ENCODE measurements around the gene CDCA5. TPM values are rescaled to one million over a fixed set of nuclear protein-coding genes. Genes with fewer than 3 reads are reported as not detected.

Gene CDCA5
- total RNA-seq, 4 donors from 2014 or later, result 0.56 to 2.8 (median 1.4) TPM; not detected in 1

DNA sequence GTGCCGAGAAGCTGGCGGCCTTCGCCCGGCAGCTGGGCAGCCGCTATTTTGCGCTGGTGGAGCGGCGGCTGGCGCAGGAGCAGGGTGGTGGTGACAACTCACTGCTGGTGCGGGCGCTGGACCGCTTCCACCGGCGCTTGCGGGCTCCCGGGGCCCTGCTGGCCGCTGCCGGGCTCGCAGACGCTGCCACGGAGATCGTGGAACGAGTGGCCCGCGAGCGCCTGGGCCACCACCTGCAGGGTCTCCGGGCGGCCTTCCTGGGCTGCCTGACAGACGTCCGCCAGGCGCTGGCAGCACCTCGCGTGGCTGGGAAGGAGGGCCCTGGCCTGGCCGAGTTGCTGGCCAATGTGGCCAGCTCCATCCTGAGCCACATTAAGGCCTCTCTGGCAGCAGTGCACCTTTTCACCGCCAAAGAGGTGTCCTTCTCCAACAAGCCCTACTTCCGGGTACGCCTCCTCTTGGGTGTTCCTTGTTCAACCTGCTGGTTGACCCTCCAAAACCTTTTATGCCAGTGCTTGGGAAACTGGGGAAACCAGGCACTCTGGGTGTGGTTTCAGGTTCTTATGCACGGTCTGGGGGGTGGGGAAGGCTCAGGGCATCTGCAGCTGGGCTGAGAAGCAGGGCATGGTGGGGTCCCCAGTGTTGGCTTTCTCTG lies 24.8 kb upstream of the CDCA5 start:
- TF ChIP-seq, protein P1, sequence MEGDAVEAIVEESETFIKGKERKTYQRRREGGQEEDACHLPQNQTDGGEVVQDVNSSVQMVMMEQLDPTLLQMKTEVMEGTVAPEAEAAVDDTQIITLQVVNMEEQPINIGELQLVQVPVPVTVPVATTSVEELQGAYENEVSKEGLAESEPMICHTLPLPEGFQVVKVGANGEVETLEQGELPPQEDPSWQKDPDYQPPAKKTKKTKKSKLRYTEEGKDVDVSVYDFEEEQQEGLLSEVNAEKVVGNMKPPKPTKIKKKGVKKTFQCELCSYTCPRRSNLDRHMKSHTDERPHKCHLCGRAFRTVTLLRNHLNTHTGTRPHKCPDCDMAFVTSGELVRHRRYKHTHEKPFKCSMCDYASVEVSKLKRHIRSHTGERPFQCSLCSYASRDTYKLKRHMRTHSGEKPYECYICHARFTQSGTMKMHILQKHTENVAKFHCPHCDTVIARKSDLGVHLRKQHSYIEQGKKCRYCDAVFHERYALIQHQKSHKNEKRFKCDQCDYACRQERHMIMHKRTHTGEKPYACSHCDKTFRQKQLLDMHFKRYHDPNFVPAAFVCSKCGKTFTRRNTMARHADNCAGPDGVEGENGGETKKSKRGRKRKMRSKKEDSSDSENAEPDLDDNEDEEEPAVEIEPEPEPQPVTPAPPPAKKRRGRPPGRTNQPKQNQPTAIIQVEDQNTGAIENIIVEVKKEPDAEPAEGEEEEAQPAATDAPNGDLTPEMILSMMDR (IDR thresholded peaks at IDR 0.05), result no peak
- ATAC-seq (ENCODE audit: low FRiP score), result no peak
- no peak for DNase-seq (ENCODE audit: low spot score)

DNA sequence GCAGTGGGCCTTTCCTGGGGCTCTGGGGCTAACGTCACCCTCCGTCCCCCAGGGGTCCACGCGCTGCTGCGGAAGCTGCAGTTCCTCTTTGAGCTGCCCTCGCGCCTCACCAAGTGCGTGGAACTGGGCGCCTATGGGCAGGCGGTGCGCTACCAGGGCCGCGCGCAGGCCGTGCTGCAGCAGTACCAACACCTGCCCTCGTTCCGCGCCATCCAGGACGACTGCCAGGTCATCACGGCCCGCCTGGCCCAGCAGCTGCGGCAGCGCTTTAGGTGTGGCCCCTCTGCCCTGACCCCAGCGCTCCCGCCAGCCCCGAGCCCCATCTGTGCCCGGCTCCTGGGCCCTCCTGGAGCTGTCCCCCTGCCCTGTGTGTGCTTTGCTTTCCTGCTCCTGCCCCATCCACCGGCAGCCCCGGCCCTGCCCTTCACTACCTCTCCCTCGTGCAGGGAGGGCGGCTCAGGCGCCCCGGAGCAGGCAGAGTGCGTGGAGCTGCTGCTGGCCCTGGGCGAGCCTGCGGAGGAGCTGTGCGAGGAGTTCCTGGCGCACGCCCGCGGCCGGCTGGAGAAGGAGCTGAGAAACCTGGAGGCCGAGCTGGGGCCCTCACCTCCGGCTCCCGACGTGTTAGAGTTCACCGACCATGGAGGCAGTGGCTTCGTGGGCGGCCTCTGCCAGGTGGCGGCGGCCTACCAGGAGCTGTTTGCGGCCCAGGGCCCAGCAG lies 24.1 kb upstream of the CDCA5 start:
- DNase-seq (ENCODE audit: low spot score), result no peak
- TF ChIP-seq, protein P1 (IDR thresholded peaks at IDR 0.05), result no peak

DNA sequence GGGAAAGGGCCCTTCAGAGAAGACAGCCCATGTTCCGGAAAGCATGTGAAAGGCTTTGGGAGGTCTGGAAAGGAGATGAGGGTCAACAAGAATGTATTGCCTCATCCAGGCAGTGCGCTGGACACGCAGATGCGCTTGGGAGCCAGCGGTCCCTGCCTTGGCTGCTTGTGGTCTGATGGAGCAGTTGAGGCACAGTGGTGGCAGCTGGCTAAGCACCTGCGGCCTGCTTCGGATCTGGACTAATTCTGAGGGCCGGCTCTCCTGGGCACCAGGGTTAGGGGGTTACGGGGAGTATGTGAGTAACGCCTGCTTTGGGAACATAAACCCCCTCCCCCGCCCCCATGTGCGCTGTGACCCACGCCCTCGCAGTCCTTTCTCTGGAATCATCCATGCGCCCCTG lies 23.2 kb upstream of the CDCA5 start:
- DNase-seq (ENCODE audit: low spot score) (no peak), ATAC-seq (ENCODE audit: low FRiP score) (no peak)
- TF ChIP-seq, protein P1 (IDR thresholded peaks at IDR 0.05), result no peak

More for the DNA sequence above, 24.1 kb upstream of the CDCA5 start:
- no peak for ATAC-seq (ENCODE audit: low FRiP score)

DNA sequence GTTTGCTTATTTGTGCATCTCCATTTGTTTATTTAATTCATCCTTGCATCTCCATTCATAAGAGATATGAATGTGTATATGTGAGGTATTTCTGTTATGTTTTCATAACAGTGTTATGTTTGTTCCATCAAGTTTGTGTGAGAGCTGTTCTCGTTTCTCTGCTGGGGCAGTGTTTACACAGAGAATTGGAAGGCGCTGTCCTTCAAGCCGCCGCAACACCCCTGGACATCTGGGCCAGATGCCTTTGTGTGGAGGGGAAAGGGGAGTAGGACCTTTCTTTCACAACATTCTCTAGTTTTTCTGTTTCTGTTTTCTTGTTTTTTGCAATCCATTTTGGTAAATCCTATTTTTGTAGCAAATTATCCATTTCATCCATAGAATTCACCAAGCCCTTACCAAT lies 20.8 kb upstream of the CDCA5 start:
- no peak for ATAC-seq (ENCODE audit: low FRiP score)
- no peak for DNase-seq (ENCODE audit: low spot score)
- TF ChIP-seq, protein P1 (IDR thresholded peaks at IDR 0.05), result no peak

DNA sequence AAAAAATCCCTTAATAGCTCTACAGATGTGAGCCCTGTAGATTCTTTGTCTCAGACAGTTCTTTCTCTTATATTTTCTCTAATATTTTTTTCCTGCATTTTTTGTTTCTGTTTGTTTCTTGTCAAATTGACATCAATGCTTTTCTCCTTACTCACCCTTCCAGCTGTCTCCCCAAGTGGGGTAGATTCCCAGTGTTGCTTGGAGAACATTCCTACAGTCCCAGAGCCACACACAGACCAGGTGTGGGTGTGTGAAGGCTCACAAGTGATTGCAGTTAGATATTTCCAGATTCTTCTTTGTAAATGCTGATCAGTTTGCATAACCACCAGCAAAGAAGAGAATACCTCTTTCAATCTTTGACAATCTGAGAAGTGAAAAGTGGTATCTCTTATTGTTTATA lies 19.6 kb upstream of the CDCA5 start:
- ATAC-seq (ENCODE audit: low FRiP score) (no peak), DNase-seq (ENCODE audit: low spot score) (no peak)
- TF ChIP-seq, protein P1 (IDR thresholded peaks at IDR 0.05), result no peak

DNA sequence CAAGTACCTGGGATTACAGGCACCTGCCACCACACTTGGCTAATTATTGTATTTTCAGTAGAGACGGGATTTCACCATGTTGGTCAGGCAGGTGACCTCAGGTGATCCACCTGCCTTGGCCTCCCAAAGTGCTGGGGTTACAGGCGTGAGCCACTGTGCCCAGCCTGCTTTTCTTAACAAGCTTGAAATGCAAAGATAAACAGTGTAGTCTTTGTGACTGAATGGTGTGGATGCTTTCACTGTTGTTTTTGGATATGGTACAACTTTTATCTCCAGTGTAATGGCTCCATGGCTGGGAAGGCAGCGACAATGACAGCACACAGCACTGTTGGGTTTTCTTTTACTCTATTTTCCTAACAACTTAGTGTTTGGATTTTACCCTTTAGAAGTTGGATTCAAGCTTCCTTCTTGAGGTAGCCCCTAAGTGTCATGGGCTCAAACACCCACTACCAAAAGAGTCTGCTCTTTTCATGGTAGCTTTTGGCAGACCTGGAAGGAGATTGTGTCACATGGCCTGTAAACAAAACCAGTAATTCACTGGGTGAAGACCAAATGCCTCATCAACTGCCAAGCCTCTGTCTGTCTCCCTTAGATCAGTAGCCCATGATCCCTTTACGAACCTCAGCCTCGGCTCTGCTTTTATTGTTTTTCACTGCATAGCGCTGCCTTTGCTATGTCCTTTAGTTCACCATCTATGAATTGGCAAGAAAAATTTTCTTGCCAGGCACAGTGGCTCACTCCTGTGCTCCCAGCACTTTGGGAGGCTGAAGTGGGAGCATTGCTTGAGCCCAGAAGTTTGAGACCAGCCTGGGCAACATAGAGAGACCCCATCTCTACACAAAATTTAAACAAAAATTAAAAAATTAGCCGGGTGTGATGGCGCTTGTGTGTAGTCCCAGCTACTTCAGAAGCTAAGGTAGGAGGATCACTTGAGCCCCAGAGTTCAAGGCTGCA lies 18.6 kb upstream of the CDCA5 start:
- ATAC-seq (ENCODE audit: low FRiP score) (no peak), DNase-seq (ENCODE audit: low spot score) (no peak)
- TF ChIP-seq, protein P1 (IDR thresholded peaks at IDR 0.05), result no peak

Data from omental fat pad (tissue), 4 donors.